Measurements from ENCODE around the gene TLE7.

TLE7 gene

DNA sequence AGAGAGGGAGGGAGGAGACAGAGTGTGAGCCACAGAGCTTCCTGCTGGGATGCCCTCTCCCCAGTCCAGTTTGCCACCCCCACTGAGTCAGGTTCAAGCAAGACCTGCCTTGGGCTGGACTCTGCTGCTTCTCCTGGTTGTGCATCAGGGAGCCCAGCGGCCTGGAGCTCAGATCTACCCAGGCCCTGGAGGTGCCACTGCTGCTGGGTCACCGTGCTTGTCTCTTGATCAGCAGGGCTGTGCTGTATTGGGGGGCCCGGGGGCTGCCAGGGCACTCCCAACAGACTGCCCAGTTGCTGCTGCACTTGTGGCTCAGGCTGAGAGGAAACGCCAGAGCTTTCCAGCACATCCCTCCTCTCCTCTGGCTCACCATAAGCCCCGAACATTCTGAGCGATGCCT lies 8.9 kb downstream of the TLE7 start:
- Histone ChIP-seq H3K4me3 (ENCODE audit: low read length) (no peak overlapping the region), H2AFZ (ENCODE audit: low read depth, low read length) (no peak overlapping the region), H3K4me2 (ENCODE audit: low read length) (no peak overlapping the region), H3K9me3 (ENCODE audit: insufficient read depth, low read length) (no peaks in the 10 kb centered on the region), H3K27ac (ENCODE audit: low read length) (no peak overlapping the region), H3K9ac (ENCODE audit: low read length) (no peak overlapping the region), H3K36me3 (replicated peaks; ENCODE audit: low read depth, low read length) (no peaks in the 10 kb centered on the region), H3K27me3 (ENCODE audit: low read depth, low read length) (0 out of 2 replicates have a peak, but pooled peaks cover 4% of the 10 kb centered on the region), H3K4me1 (ENCODE audit: low read length) (no peaks in the 10 kb centered on the region), H3K79me2 (ENCODE audit: low read length) (no peaks in the 10 kb centered on the region), H4K20me1 (ENCODE audit: insufficient read depth, low read length) (no peaks in the 10 kb centered on the region)
- TF ChIP-seq, protein P1, sequence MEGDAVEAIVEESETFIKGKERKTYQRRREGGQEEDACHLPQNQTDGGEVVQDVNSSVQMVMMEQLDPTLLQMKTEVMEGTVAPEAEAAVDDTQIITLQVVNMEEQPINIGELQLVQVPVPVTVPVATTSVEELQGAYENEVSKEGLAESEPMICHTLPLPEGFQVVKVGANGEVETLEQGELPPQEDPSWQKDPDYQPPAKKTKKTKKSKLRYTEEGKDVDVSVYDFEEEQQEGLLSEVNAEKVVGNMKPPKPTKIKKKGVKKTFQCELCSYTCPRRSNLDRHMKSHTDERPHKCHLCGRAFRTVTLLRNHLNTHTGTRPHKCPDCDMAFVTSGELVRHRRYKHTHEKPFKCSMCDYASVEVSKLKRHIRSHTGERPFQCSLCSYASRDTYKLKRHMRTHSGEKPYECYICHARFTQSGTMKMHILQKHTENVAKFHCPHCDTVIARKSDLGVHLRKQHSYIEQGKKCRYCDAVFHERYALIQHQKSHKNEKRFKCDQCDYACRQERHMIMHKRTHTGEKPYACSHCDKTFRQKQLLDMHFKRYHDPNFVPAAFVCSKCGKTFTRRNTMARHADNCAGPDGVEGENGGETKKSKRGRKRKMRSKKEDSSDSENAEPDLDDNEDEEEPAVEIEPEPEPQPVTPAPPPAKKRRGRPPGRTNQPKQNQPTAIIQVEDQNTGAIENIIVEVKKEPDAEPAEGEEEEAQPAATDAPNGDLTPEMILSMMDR (IDR thresholded peaks at IDR 0.05; ENCODE audit: low read depth, low read length): no peak
- no peak for TF ChIP-seq EZH2phosphoT487 (IDR thresholded peaks at IDR 0.05; ENCODE audit: low read depth)

GRCh38 chr16:71431991-71432390 lies 9.9 kb downstream of the TLE7 start:
- Histone ChIP-seq H3K4me3 (ENCODE audit: low read length) (no peak overlapping the region), H3K4me2 (ENCODE audit: low read length) (no peak overlapping the region), H3K36me3 (replicated peaks; ENCODE audit: low read depth, low read length) (no peaks in the 10 kb centered on the region), H3K9me3 (ENCODE audit: insufficient read depth, low read length) (no peaks in the 10 kb centered on the region), H2AFZ (ENCODE audit: low read depth, low read length) (no peak overlapping the region), H4K20me1 (ENCODE audit: insufficient read depth, low read length) (no peaks in the 10 kb centered on the region), H3K27ac (ENCODE audit: low read length) (no peak overlapping the region), H3K27me3 (ENCODE audit: low read depth, low read length) (0 out of 2 replicates have a peak, but pooled peaks cover 4% of the 10 kb centered on the region), H3K4me1 (ENCODE audit: low read length) (no peaks in the 10 kb centered on the region), H3K9ac (ENCODE audit: low read length) (no peak overlapping the region), H3K79me2 (ENCODE audit: low read length) (no peaks in the 10 kb centered on the region)
- TF ChIP-seq EZH2phosphoT487 (IDR thresholded peaks at IDR 0.05; ENCODE audit: low read depth): no peak
- TF ChIP-seq, protein P1 (IDR thresholded peaks at IDR 0.05; ENCODE audit: low read depth, low read length): no peak

GRCh38 chr16:71431176-71431575 lies 10.7 kb downstream of the TLE7 start:
- Histone ChIP-seq H3K4me2 (ENCODE audit: low read length) (no peak overlapping the region), H3K9ac (ENCODE audit: low read length) (no peak overlapping the region), H3K79me2 (ENCODE audit: low read length) (no peaks in the 10 kb centered on the region), H4K20me1 (ENCODE audit: insufficient read depth, low read length) (no peaks in the 10 kb centered on the region), H3K27ac (ENCODE audit: low read length) (no peak overlapping the region), H3K4me1 (ENCODE audit: low read length) (no peaks in the 10 kb centered on the region), H3K27me3 (ENCODE audit: low read depth, low read length) (0 out of 2 replicates have a peak, but pooled peaks cover 4% of the 10 kb centered on the region), H3K36me3 (replicated peaks; ENCODE audit: low read depth, low read length) (no peaks in the 10 kb centered on the region), H3K4me3 (ENCODE audit: low read length) (no peak overlapping the region), H3K9me3 (ENCODE audit: insufficient read depth, low read length) (no peaks in the 10 kb centered on the region), H2AFZ (ENCODE audit: low read depth, low read length) (no peak overlapping the region)
- TF ChIP-seq, protein P1 (IDR thresholded peaks at IDR 0.05; ENCODE audit: low read depth, low read length): no peak
- TF ChIP-seq EZH2phosphoT487 (IDR thresholded peaks at IDR 0.05; ENCODE audit: low read depth): no peak

DNA sequence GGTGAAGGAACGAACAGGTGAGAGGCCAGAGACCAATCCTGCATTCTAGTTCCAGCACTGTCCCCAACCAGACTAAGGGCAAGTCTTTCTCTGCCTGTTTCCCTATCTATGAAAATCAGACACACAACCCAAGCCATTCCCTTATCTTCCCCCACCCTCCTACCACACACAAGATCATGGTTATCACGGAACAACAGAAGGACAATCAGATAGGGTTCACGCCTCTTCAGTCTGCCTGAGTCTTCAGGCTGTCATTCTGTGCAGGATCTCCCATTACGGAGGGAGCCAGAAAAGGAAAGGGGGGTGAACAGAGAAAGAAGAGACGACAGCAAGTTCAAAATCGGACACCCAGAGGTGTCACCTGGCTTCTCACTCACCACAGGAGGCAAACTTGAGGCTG lies 11.1 kb downstream of the TLE7 start:
- H3K79me2 ChIP-seq (ENCODE audit: low read length): no peaks in the 10 kb centered on the region
- no peak overlapping the region for H2AFZ ChIP-seq (ENCODE audit: low read depth, low read length)
- 0 out of 2 replicates have a peak, but pooled peaks cover 4% of the 10 kb centered on the region for H3K27me3 ChIP-seq (ENCODE audit: low read depth, low read length)
- H3K36me3 ChIP-seq (replicated peaks; ENCODE audit: low read depth, low read length): no peaks in the 10 kb centered on the region
- no peaks in the 10 kb centered on the region for H3K4me1 ChIP-seq (ENCODE audit: low read length)
- no peak overlapping the region for H3K9ac ChIP-seq (ENCODE audit: low read length)
- H3K4me3 ChIP-seq (ENCODE audit: low read length): no peak overlapping the region
- no peak overlapping the region for H3K27ac ChIP-seq (ENCODE audit: low read length)
- TF ChIP-seq, protein P1 (IDR thresholded peaks at IDR 0.05; ENCODE audit: low read depth, low read length): no peak
- TF ChIP-seq EZH2phosphoT487 (IDR thresholded peaks at IDR 0.05; ENCODE audit: low read depth): no peak
- no peaks in the 10 kb centered on the region for H3K9me3 ChIP-seq (ENCODE audit: insufficient read depth, low read length)
- no peaks in the 10 kb centered on the region for H4K20me1 ChIP-seq (ENCODE audit: insufficient read depth, low read length)
- H3K4me2 ChIP-seq (ENCODE audit: low read length): no peak overlapping the region
